ENCODE results near the gene ADAMTS17. TPM values are rescaled to one million over a fixed set of nuclear protein-coding genes. Genes with fewer than 3 reads are reported as not detected.

ADAMTS17 gene
- total RNA-seq, 1 donor = 0.81 TPM

- no peak overlapping the region for H3K4me3 ChIP-seq (ENCODE audit: low read depth, low read length)
- no peak for TF ChIP-seq CTCF (IDR thresholded peaks at IDR 0.05; ENCODE audit: insufficient read depth, low read length)
- no peak for DNase-seq (ENCODE audit: low read depth)
Measured at GRCh38 chr15:100167884-100168375, 173.8 kb downstream of the ADAMTS17 start.

GRCh38 chr15:100166313-100166712 is 175.5 kb downstream of the ADAMTS17 start:
- DNase-seq (ENCODE audit: low read depth) = no peak
- TF ChIP-seq CTCF (IDR thresholded peaks at IDR 0.05; ENCODE audit: insufficient read depth, low read length) = no peak
- H3K4me3 ChIP-seq (ENCODE audit: low read depth, low read length) = no peak overlapping the region

DNA sequence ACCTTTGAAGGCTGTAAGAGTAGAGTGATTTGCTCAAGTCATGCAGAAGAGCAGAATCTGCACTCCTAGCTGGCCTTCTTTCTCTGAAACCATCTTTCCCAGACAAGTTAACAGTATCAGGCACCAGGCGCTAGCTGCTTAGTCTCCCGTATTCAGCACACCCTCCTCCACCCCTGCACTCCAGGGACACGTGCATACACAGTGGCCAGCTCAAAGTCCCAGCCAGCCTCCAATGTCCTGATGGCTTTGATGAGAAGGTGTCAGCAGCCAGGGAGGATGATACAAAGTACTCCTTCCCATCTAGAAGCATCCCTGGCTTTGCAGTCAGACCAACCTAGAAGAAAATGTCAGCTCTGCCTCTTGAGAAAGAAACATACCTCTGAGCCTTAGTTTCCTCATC is 177.8 kb downstream of the ADAMTS17 start:
- no peak overlapping the region for H3K4me3 ChIP-seq (ENCODE audit: low read depth, low read length)
- TF ChIP-seq CTCF (IDR thresholded peaks at IDR 0.05; ENCODE audit: insufficient read depth, low read length) = no peak
- DNase-seq (ENCODE audit: low read depth) = no peak

DNA sequence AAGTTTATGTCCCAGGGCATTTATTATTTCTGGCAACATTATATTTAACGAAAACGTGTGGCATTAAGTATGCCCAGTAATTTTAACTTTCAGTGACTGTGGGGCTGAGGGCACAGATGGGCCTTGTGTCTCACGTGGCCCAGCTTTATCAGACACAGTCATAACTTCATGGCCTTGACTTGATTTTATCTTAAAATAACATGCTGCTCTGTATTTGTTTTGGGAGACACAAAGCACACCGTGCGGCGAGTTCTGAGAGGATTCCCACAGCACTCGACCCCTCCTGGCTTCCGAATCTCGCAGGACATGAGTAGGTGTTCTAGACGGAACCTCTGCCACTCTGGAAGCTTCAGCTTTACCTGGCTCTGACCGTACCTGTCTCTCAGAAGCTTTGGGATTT is 180.8 kb downstream of the ADAMTS17 start:
- no peak for TF ChIP-seq CTCF (IDR thresholded peaks at IDR 0.05; ENCODE audit: insufficient read depth, low read length)
- no peak for DNase-seq (ENCODE audit: low read depth)

GRCh38 chr15:100159436-100159835 is 182.3 kb downstream of the ADAMTS17 start:
- no peak for DNase-seq (ENCODE audit: low read depth)
- TF ChIP-seq CTCF (IDR thresholded peaks at IDR 0.05; ENCODE audit: insufficient read depth, low read length) = no peak
- H3K4me3 ChIP-seq (ENCODE audit: low read depth, low read length) = no peak overlapping the region

More for the DNA sequence above, 180.8 kb downstream of the ADAMTS17 start:
- no peak overlapping the region for H3K4me3 ChIP-seq (ENCODE audit: low read depth, low read length)

DNA sequence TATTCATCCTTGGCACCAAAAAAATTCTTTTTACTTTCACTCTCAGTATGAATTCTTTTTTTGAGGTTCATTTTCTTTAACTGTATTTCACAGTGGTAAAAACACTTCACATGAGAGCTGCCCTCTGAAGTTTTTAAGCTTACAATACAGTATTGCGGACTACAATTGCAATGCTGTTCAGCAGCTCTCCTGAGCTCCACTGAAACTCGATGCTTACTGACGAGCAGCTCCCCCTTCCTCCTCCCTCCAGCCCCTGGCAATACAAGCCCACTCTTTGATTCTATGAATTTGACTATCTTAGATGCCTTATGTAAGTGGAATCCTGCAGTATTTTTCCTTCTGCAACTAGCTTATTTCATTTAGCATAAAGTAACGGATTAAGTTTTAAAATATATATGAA is 183.4 kb downstream of the ADAMTS17 start:
- no peak overlapping the region for H3K4me3 ChIP-seq (ENCODE audit: low read depth, low read length)
- DNase-seq (ENCODE audit: low read depth) = no peak
- no peak for TF ChIP-seq CTCF (IDR thresholded peaks at IDR 0.05; ENCODE audit: insufficient read depth, low read length)

DNA sequence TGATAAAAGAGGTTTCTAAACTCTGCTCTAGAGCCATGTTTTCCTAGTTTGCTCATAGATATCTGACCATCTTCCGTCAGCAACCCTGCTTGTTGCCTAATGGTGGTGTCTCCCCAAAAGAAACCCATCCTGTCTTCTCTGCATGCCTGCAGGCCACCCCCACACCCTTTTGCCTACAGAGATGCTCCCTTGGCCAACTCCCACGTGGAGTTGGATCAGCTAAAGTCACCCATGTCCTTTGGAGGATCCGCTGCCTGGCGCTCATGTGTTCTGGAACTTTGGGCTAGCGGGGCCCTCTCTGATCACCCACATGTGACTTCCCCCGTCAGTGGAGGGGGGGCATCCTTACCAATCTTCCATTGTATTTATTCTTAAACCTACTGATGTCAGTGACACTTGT is 185.6 kb downstream of the ADAMTS17 start:
- no peak for TF ChIP-seq CTCF (IDR thresholded peaks at IDR 0.05; ENCODE audit: insufficient read depth, low read length)
- H3K4me3 ChIP-seq (ENCODE audit: low read depth, low read length) = no peak overlapping the region
- no peak for DNase-seq (ENCODE audit: low read depth)
